Activated CD4-positive, CD25-positive, alpha-beta regulatory T cell treated with anti-CD3 and anti-CD28 coated beads, Interleukin-2, amount 50 U/mL, for 72 hours (primary cell): ENCODE measurements around the gene TMTC2.
"Not testable (repeated sequence)": the region's sequence is repeated elsewhere in the genome, so short reads cannot be mapped to it uniquely, and the experiment has no call there.

Experiments
- DNase-seq: peaks from one replicate; pipeline ENCODE4 v3.0.0; 2021

TMTC2 gene

GRCh38 chr12:82793751-82794281 lies 107.1 kb downstream of the TMTC2 start:
- no peak for DNase-seq

DNA sequence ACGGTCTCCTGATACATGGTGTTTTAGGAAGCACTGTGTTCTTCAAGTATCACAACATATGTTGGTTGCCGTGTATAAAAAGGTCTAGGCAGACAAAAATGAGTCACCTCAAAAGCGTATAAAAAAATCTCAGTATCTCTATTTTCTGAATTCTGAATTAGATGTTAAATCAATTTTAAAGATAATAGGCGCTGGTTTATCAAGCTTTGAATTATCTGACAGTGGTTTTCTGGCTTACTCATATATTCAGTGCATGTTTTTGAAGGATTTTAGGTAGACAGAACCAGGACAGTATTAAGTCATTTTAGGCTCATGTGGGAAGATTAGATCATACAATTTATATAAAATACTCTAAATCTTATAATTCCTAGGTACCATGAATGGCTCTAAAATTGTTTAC lies 110.8 kb downstream of the TMTC2 start:
- no peak for DNase-seq

GRCh38 chr12:82800185-82800584 lies 113.5 kb downstream of the TMTC2 start:
- DNase-seq = no peak

DNA sequence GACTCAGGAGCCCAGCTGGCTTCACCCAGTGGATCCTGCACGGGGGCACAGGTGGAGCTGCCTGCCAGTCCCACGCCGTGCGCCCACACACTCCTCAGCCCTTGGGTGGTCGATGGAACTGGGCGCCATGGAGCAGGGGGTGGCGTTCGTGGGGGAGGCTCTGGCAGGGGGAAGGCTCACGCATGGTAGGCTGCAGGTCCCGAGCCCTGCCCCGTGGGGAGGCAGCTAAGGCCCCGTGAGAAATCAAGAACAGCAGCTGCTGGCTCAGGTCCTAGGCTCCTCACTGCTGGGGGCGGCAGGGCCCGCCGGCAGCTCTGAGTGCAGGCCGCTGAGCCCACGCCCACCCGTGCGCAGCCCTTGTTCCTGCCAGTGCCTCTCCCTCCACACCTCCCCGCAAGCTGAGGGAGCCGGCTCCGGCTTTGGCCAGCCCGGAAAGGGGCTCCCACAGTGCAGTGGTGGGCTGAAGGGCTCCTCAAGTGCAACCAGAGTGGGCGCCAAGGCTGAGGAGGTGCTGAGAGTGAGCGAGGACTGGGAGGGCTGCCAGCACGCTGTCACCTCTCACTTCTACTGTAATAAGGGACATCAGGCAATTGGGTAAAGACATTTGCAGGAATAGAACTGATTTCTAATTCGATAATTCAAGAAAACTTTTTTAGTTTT lies 115.4 kb downstream of the TMTC2 start:
- no peak for DNase-seq

DNA sequence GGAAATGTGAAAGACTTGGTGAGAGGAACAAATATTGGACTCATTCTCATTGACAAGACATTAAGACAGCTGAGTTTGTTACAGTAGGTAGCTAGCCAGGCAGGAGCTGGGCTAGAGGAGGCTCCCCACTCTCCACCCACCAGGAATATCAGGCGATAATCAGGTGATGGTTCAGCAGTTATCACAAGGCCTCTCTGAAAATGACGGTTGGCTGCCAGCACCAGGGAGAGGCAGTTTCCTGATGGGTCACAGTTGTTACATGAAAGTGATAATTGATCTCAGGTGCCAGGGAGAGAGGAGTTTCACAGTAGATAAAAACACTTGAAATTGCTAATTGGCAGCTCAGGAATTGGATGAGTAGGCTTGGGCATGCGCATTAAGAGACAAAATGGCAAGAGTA lies 116.5 kb downstream of the TMTC2 start:
- no peak for DNase-seq

- no peak for DNase-seq
Observed at GRCh38 chr12:82804601-82805000, 117.9 kb downstream of the TMTC2 start.

- DNase-seq = not testable (repeated sequence)
Observed at GRCh38 chr12:82805004-82805403, 118.3 kb downstream of the TMTC2 start.

DNA sequence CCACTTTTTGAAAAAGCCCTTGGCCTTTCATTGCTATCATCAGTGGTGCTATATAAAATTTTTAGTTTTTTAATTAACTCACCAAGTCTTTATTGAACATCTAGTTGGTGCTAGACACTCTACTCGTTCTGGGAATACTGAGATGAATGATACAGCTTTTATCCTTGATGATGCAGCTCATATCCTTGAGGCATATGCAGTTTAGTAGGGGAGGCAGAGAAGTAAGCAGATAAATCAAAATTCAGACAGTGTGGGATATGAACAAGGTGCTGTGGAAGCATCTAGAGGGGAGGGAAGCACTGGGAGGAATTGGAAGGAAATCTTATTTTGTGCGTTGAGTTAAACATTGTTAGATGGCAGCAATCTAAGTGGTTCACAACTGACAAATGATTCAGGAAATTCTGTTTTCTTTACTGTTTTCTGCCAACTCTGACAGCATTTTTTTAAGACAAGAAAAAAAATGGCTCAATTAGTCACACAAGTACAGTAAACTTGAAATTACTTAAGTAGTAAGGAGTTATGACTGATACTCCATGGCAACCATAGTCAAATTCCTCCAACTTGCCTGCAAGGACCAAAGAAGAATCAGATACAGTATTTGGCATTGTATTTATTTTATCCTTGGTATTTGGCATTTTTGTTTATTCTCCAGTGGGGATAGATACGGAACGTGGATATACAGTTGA lies 119.2 kb downstream of the TMTC2 start:
- no peak for DNase-seq

- DNase-seq = no peak
Observed at GRCh38 chr12:82807132-82807737, 120.5 kb downstream of the TMTC2 start.

DNA sequence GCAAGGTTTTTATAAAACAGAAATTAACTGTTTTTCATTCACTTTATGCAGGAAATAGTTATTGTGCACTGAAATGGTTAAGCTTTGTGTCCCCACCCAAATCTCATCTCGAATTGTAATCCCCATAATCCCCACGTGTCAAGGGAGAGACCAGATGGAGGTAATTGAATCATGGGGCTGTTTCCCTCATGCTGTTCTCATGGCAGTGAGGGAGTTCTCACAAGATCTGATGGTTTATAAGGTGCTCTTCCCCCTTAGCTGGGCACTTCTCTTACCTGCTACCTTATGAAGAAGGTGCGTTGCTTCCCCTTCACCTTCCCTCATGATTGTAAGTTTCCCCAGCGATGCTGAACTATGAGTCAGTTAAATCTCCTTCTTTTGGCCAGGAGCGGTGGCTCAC lies 123.9 kb downstream of the TMTC2 start:
- no peak for DNase-seq

DNA sequence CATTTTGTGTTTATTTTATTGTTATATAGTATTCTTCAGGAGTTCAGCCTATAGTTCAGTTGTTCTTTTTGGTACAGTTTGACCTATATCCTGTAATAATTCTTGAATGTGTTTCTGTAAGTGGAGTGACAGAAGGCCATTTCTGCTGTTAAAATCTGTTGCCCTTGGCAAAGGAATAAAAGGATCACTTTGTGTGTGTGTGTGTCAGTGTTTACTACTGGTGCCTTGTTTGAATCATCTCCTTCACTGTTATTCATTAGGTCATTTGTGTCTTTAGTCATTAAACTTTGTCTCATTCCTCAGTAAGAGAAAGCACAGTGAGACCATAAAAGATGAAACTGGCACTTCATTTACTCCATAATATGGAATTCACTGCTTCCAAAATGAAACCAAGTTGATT lies 130.7 kb downstream of the TMTC2 start:
- no peak for DNase-seq

DNA sequence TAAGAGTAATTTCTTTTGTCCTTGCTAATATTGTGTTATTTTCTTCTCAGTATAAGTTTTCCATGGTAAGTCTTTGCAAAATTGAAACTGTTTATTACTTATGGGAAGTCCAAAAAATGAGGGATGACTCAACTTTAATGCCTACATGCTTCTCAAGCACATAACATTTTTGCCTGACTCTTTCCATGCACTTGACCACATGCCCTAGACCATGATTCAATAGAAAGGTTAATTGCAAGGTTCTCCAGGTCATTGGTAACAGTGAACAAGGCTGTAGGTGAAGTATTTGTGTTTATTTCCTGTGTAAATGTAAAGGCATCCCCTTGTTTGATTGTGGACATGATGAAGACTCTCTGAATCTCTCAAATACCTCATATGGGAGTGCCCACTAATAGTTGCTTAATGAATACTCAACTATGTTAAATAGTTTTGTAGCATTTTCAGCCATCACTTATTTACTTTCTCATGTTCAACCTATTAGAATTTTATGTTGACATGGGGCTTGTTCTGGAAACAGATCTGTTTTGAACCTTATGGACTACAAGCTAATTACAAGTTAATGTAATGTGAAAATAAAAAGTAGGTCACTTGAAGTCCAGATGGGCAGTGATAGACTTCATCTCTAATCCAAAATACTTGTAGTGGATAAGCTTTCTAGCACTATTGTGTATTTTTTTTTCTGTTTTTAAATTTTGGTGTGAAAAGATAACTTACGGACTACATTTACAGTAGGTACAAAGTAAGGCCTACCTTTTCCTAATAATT lies 131.7 kb downstream of the TMTC2 start:
- DNase-seq = no peak

DNA sequence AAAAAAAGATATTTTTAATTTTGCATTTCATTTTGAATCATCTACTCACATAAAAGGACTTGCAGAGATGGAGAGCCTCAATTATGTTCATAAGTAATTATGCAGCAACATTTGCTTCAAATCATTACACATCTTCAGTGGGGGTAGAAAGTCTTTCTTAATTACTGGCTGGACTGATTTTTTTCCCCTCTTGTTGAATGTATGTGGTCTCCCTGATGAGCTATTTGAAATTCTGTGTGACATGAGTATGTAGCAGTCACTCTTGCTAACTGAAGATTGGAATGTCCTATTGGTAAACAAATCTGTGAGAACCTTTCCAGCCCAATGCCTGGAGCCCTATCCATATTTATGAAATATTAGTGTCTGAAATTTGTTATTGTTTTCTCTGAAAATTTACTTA lies 139.8 kb downstream of the TMTC2 start:
- DNase-seq = no peak

DNA sequence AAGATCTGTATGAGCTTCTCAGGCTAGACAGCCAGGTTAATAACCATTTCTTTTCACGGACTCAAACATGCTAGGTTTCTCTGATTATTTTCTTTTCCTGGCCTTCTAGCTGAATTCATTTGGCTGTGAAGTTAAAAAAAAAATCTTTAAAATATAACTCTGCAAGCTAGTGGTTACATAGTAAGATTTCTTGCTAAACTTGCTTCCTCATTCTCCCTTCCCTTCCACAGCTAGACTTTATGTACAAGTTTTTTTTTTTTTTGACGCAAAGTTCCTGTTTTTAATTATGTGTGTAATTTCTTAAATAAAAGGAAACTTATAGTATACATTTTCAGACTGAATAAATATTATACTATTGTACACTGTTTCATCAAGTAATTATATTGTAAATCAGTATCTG lies 145.4 kb downstream of the TMTC2 start:
- DNase-seq = no peak

GRCh38 chr12:82832981-82833380 lies 146.3 kb downstream of the TMTC2 start:
- no peak for DNase-seq

DNA sequence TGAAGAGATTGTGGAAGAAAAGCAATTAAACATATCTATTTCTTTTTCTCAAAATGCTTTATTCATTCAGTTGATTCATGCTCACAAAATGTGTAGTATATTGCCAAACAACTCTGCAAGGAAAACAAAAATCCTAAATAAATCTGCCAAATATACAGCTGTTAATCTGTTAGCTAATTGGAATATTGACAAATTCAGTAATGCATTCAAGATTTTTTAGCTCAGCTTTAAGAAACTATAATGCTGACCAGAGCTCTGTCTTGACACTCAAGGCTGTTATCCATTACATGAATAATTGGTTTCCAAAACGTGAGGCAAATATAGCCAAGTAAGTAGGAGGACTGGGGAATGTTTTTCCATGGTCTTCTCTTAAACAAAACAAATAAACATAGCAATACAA lies 146.8 kb downstream of the TMTC2 start:
- no peak for DNase-seq

GRCh38 chr12:82835217-82835616 lies 148.5 kb downstream of the TMTC2 start:
- DNase-seq = no peak

GRCh38 chr12:82838131-82838551 lies 151.4 kb downstream of the TMTC2 start:
- DNase-seq = no peak

DNA sequence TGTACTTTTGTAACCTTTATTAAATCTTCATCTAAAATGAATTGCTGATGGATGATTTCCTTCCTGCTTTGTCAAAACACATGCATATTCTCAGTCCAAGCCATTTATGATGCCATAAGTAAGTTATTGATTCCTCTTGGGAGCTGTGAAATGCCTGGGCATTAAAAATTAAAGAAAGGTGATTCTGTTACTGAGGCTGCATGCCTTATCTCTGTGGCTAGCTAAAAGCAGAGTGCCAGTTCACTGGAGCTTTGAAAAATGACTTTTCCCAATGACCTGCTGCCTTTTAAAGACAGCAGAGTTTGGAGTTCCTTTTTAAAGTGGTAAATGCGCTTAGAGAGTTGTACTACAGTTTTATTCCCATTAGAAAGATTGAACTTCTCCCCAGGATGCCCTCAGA lies 152.1 kb downstream of the TMTC2 start:
- no peak for DNase-seq

DNA sequence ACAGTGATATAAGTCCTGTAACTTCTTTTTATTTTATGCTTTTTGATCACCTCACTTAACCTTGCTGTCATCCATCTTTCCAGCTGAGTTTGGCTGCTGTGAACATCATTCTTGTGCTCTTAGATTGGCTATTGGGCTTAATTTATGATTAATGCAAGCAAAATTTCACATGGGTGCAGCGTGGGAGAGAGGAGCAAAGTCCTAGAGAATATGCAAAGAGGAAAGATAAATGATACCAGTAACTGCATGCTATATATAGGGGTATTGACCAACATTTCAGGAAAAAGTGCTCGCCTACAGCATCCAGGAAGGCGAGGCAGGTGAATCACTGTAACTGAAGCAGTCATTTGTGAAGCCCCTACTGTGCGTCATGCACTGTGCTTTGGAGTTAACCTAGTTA lies 153.1 kb downstream of the TMTC2 start:
- DNase-seq = no peak

DNA sequence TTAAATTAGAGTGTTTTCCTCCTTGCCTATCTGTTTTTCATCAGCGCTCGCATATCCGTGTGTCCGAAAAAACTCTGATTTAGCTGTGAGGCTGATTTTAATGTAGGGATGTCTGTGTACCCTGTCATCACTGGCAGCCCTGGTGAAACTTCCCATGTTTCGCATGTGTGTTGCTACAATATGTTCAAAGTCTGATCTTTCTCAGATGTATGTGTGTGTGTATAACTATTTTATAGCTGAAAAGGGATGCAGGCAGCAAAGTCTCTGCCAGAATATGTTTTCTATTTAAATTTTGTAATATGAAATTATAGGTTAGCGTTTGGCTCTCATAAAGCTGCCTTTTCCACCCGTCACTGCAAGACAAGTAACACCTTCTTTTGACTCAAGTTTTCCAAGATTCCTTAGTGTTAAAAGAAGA lies 154.8 kb downstream of the TMTC2 start:
- no peak for DNase-seq

DNA sequence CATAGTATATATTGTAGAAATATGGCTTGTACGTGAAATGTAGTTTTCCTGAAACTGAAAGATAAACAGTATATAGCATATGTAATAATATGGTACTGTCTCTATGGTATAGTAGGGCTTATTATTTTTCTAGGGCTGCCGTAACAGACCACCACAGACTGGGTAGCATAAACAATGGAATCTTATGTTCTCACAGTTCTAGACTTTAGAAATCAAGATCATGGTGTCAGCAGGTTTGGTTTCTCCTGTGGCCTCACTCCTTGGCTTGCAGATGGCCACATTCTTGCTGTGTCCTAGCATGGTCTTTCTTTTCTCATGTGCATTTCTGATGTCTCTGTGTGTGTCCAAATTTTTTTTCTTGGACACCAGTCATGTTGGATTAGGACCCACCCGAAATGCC lies 155.8 kb downstream of the TMTC2 start:
- no peak for DNase-seq

GRCh38 chr12:82845076-82845475 lies 158.4 kb downstream of the TMTC2 start:
- not testable (repeated sequence) for DNase-seq
